SHP77 (cell line): ENCODE measurements around the gene TMEM63B.
"Not testable (repeated sequence)": the region's sequence is repeated elsewhere in the genome, so short reads cannot be mapped to it uniquely, and the experiment has no call there.

Experiments used
- DNase-seq, 2 experiments: peaks; one replicate each; lab custom pipeline; 2025; lab: John Stamatoyannopoulos, UW

The TMEM63B gene

DNA sequence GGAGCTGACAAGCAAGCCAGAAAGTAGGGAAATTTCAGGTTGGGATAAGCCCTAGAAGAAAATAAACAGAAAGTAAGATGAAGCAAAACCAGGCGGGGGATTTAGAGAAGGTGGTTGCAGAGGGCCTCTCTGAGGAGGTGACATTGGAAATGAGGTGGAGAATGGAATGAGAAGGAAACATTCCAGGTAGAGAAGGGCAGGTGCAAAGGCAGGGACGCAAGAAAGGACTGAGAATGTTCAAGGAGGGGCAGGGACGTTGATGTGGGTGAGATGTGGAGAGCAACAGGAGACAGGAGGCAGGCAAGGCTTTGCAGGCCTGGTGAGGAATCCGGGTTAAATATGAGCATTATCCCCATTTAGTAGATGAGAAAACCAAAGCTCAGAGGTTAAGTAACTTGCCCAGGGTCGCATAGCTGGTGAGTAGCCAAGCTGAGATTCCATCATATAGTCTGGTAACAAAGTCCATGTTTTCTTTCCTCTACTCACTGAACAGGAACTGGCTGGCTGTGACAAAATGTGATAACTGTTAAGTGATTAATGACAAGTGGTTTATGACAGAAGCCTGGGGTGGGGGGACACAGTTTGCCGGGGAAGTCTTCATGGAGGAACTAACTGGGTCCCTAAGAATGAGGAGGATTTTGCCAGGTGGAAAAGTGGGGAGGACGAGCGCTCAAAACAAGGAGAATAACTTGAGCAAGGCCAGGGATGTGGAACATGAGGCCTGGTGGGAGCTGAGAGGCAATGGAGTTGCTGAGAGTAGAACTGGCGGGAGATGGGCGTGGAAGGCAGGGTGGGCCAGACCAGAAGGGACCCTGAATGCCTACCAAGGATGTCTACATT lies 32.7 kb upstream of the TMEM63B start:
- no peak for DNase-seq

DNA sequence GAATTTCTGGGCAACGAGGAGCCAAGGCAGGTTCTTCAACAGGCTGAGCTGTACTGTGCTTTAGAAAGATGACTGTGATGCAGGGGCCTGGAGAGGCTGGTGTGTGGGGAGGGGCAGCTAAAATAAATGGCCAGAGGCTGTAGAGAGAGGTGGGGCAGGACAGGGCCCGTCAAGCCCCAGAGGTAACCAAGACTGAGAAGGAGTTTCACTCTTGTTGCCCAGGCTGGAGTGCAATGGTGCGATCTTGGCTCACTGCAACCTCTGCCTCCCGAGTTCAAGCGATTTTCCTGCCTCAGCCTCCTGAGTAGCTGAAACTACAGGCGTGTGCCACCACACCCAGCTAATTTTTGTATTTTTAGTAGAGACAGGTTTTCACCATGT lies 32.1 kb upstream of the TMEM63B start:
- DNase-seq: not testable (repeated sequence)

DNA sequence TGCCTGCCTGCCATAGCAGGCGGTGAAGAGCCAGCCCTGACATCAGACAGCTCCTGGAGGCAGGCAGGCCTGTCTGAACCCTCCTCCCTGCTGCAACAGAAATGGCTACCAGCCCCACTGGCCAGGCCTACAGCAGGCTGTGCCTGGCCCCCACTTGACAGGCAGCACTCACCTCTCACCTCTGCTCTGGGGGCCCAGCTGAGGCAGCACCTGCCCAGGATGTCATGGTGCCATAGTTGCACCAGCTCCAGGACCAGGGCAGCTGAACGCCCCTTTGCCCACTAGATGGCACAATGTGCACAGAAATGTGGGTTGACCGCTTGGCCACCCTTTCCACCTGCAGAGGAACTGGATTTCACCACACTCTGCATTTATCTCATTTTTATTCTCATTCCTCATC lies 30.7 kb upstream of the TMEM63B start:
- peak; percentile 63 to 71 for DNase-seq

DNA sequence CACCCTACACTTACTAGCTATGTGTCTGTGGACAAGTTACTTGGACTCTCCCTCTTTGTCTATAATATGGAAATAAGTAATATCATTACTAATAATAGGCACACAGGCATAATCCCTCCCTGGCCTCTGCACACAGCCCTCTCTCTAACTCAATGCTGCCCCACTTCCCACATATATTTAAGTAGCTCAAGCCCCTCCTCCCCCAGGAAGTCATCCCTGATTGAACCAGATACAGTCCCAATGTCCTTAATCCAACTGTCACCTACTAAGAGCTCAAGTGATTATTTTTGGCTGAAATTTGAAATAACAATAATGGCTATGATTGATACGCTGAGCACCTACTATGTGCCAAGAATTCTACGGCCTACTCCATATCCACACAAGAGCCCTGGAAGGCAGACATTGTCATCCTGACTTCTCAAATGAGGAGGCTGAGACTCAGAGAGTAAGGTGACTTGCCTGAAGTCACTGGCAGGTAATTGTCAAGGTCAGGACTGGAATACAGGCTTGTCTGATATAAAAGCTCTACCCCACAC lies 29.5 kb upstream of the TMEM63B start:
- DNase-seq: no peak

DNA sequence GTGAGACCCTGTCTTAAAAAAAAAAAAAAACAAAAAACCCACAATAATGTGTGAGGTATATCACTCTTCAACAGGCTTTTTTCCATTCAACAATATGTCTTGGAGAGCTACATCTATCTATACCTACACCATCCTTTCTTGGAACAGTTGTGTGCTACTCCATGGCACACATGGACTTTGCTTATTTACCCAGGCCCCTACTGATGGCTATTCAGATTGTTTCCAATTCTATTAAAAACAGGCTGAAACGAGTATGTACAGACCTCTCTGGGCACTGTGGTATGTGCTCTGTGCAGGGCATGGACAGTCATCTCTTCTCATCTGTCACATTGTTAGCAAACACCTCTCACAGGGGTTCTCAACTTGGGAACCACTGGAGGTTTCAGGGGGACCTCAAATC lies 28.2 kb upstream of the TMEM63B start:
- no peak for DNase-seq

DNA sequence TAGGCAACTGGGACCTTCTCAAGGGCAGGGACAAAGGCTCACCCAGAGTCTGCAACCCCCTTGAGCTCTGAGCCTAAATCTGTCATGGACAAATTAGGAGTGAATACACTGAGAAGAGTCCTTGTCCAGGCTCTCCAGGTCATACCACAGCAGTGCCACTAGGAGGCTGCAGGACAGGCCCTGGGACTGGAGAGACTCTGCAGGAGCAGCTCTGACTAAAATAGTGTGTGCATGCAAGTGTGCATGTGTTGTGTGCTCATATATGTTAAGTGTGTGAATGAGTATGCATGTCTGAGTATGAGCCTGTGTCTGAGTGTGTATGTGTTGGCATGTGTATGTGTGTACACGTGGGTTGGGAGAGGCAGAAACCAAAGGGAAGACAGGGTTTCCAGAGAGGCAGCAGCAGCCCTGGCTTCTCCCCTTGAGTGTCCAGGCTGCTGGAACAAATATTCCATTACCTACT lies 27.2 kb upstream of the TMEM63B start:
- DNase-seq: peak in 1 of 2 experiments; percentile 29

DNA sequence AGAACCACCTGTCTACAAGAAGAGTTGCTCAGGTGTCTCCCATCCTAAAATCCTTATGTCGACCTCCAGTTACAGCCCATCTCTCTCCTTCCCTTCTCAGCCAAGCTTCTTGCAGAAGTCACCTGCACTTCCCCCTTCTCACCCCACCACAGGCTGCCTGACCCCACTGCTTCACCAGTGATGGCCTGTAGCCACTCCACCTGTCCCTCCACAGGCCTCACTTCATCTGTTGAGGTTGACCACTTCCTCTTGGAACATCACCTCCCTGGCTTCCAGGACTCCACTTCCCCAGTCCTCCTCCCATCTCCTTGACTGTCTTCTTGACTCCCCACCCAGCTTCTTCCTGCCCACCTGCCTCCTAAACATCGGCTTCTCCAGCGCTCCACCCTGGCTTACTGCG lies 25.5 kb upstream of the TMEM63B start:
- no peak for DNase-seq

DNA sequence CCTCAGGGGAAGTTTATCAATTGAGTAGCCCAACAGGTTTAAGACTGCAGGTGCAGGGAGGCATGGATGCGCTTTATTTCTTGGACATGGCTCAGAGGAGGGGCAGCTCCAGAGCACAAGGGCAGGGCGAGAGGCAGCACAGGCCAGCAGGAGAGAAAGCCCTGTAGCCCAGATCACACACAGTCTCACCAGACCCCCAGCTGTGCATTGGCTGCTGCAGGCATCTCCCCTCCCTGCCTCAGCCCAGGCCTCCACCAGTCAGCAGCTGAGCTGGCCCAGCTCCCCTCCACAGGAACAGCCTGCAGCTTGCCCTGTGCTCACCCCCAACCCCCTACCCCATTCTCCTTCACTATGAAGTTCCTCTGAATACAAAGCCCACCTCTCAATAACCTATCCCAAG lies 24.8 kb upstream of the TMEM63B start:
- no peak for DNase-seq

DNA sequence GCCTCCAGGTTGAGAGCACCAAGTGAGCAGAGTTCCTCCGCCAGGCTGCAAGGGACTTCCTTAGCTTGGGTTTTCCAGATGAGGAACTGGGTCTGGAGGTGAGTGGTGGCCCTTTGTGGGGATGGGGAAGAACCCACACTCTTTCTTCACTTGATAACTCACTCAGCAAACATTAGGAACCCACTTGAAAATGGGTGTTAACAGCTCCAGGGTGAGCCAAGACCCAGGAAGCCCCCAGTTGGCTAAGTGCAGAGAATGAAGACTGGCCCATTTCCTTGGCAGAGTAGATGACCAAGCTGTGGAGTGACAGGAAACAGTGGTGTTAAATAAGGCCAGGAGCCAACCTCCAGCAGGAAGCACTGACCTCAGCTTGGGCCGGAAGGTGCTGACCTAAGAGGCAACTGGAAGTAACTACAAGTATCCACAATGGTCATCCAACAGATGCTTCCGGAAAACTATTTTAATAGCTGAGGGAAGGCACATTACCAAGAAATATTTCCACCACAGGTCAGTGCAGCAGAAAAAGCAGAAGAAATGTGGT lies 22.8 kb upstream of the TMEM63B start:
- DNase-seq: no peak

DNA sequence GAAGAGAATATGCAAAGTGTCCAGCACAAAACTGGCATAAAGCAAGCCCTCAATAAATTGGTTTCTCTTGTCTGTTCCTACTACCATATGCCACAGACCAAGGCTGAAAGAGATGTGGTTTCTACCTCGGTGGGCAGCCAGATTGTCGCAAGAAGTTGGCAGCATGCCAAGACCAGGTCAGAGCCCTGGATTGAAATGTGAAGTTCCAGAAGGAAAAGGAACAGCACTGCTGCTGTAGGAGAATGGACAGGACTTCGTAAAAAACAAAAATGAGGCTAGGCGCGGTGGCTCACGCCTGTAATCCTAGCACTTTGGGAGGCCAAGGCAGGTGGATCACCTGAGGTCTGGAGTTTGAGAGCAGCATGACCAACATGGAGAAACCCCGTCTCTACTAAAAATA lies 22.2 kb upstream of the TMEM63B start:
- no peak for DNase-seq

DNA sequence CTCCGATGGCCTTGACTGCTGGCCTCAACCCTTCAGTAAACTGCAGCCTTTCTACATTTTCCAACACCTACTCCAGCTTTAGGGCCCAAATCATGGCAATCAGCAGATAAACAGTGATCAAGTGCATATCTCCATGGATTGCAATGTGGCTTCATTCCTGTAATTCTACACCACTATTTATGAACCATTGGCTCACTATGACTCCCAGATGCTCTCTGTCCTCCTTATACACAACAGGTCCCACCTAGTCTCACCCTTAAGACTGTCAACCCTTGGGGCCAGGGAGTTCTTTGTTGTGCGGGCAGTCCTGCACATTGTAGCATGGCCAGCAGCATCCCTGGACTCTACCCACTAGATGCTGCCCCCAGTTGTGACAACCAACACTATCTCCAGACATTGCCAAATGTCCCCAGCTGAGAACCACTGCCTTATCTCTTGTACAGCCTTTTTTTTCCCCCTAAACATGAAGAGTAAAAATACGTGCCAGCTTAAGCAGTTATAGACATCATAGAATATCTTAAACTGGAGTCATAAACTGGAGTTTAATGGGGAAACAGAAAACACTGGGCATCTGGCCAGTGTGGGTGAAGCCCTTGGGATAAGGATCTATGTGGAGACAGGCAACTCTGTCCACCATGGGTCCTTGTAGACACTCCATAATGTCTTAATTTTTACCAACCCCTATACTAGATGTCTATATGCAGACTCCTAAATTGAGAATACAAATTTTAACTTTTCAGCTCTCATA lies 21.2 kb upstream of the TMEM63B start:
- DNase-seq: no peak

DNA sequence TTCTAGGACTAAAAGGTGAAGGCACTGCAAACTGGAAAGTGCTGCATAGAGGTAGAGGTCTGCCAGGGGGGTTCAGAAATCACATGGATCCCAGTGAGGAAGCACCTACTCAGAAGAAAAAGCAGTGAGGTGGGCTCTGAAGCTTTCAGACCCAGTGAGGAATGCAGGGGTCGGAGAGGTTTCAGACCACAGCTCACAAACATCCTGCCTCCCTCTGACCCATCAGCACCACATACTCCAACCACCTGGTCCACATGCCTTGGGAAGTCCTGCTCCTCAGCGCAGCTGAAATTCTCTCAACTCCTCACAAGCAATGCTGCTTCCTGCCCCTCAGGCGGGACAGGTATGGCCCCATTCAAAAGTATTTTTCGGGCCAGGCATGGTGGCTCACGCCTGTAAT lies 20.3 kb upstream of the TMEM63B start:
- DNase-seq: no peak

DNA sequence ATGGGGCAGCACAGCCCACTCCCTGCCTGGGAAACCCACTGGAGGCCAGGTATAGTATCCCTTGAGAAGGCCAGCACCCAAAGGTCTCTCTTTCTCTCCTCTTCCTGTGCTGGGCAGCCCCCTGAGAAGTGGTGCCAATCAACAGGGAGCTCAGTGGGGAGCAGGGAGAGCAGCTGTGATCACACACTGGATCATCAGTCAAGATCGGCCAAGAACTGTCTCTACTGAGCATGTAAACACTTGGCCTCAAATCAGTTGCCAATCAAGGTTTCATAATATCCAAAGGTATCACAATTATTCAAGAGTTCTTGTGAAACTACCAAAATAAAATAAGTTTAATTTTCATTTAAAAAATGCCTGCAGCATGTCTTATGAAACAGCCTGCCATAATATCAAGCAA lies 18.9 kb upstream of the TMEM63B start:
- no peak for DNase-seq

DNA sequence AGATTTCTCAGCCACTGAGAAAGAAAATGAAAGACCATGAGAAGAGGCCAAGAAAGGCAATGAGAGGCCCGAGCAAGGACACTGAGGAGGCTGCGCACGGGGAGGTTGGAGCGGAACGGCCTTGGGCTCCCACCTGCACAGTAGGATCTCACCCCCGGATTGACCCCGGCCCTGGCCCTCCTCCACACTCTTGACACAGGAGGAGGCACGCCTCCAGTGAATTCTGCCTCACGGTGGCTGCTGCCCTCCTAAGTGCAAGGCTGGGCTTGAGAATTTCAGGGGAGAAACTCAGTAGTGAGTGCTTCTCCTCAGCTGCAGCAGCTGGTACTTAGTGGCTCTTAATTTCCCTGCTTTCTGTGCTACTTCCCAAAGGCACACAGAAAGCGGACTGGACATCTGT lies 18.1 kb upstream of the TMEM63B start:
- DNase-seq: no peak

DNA sequence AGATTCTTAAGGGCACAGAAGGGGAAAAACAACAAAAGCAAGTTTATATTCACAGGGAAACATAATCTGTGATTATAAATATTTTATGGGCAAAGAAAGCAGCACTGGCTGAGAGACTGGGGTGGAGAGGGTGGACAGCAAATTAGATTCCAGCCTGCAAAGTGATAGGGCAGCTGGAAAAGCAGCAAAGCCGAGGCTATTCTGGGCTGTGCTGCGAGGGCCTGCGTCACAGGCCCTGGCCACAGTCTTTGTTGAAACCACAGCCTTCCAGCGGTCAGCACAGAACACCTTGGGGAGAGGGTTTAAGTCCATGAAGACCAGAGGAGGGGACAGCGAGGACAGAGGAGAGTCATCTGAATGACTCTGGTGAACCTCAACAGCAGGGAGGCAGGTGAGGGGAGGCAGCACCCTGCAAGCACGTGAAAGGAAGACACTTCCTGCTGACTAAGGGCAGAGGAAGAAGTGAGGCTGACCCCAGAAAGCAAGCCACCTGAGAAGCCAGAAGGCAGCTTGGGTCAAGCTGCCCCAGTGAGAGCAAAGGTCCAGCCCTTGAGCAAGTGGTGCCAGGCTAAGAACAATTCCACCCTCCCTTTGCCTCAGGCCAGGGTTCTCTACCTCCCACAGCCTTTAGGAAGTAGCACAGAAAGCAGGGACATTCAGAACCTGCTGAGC lies 17.2 kb upstream of the TMEM63B start:
- no peak for DNase-seq

DNA sequence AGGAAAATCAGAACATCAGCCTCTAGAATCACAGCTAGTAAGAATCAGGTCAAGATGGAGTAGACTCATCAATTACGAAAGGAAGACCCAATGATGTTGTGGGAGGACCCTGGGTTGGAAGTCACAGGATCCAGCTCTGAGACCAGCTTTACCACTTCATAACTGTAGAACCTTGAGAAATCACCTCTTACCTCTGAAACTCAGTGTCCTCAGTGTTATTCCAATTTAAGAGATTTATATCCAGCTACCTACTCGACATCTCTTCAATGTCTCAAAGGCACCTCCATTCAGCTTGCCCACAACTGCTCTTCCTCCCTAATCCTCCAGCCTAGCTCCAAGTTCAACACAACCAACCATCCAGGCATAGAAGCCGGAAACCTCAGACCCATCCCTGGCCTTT lies 16.4 kb upstream of the TMEM63B start:
- DNase-seq: no peak

DNA sequence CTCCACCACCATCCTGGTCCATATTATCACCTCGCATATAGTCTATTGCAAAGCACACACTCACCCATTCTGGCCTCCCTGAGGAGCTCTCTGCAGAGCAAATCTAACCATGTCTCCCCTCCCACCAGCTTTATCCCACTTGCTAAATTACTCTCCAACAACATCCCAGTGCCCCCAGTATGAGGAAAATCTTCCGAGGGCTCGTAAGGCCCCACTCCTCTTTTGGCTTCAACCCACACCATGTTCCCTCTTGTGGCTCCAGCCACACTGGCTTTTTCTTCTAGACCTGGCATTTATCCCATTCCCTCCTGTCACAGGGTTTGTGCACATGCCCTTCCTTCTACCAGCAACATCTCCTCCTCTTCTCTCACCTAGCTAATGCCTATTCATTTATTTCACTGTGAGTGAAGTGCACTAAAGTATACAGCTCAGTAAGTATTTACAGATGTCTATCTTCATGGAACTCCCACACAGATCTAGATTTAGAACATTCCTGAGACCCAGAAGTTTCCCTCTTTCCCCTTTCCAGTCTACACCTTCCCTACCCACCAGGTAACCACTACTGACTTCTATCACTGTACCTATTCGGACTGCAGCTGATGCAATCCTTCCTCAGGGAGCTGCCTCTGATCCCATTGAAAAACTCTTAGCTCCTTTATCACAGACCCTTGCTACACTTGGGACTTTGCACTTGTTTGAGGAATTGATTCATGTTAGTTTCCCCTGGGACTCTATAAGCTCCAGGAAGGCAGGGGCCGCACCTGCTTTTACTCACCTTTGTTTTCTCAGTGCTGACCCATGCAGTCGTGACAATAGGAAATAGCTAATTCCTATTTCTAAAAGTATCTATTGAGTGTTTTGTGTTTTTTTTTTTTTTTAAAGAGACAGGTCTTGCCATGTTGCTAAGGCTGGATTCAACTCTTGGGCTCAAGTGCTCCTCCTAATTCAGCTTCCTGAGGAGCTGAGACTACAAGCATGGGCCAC lies 15.6 kb upstream of the TMEM63B start:
- DNase-seq: no peak

DNA sequence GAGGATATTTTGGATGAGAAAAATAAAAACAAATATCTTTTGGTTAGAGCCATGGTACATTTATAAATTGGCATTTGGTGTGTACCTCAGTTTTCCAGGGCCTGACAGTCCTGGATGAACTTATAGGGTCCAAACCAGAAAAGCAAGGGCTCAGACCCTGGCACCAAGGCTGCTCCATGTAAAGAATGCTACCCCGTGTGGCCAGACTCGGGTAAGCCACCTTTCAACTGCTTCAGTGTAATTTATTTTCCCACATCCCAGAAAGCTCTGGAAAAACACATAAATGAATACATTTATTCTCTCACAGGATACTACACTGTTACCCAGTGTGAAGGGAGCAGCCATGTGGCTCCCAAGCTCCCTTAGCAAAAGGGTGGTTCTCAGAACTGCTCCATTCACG lies 13.9 kb upstream of the TMEM63B start:
- no peak for DNase-seq

DNA sequence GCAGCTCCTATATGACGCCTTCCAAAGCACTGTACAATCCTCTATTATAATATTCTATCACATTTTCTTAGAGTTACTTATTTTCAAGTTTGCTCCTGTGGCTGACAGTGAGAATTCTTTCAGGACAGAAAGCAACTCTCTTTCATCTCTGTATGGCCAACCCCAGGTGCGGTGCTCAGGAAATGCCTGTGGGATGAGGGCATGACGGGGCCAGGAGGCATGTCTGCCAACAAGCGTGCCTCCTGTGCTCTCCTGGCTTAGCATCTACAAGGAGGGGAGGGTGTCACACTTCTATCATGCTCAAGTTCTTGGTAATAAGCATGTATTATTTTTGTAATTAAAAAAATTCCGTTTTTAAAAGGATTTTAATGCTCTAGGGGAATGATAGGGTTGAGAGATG lies 11.5 kb upstream of the TMEM63B start:
- DNase-seq: no peak

DNA sequence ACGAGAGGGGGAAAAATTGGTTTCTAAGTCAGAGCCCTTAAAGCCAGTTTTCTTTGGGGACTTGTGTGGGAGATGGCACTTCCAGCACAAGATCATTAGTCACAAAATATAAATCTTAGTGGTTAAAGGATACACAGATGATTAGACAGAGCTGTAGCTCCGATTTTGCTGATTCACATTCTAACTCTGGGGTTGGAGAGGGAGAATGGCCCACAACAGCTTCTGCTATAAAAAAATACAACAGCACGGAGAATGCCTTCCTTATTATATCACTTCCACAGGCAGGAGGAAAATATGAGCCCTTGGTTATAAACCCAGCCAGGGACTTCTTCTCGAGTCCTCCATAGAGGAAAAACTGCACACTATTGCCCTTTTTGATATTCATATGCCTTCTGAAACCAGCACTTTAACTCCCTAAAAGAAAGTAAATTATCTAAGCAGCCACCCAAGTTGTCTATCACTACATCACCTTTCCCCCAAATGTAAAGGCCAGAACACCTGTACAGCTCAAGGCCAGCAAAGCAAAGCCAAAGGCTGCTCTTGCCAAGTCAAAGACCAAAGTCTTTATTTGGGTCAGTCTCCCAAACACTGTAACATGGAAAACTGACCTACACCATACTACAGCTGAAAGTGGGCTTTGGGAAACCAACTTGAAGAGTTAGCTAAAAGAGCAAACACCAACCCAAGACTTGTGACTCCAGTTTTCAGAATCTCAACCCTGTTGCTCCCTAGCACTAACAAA lies 10.5 kb upstream of the TMEM63B start:
- DNase-seq: no peak
